ENCODE data around the gene RAMACL. TPM values are rescaled to one million over a fixed set of nuclear protein-coding genes. Genes with fewer than 3 reads are reported as not detected.

RAMACL gene
- total and polyA plus RNA-seq, 4 donors: 0.30 to 17.6 (median 4.3) TPM

DNA sequence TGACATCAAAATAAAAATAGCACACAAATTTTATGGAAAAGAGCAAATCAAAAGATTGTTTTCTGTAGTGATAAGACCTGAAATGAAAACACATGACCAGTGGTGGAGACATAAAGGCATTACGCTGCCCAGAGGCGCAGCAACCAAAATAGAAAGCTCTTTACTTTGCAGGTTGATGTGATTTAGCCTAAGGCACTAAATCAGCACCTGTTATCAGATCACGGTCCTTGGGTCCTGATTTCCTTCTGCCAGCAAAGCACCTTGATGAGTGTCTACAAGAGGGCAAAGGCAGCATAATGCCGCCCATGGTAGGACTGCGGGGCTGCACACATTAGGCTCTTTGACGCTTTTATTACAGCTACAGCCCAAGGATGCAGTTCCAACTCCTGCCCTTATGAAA, 19.3 kb upstream of the RAMACL start:
- Histone ChIP-seq H3K9ac (ENCODE audit: insufficient read depth in 1 of 2, low read length in 2 of 2) (no peak overlapping the region), H3K4me3 (no peak overlapping the region), H3K27me3 (ENCODE audit: control insufficient read depth in 3 of 3, insufficient read depth in 3 of 3, low read length in 2 of 3) (no peaks in the 10 kb centered on the region), H3K36me3 (ENCODE audit: control insufficient read depth in 4 of 4, insufficient read depth in 4 of 4, low read length in 4 of 4) (peaks cover 0 to 5% (median 0%) of the 10 kb centered on the region in 4 donors), H3K27ac (ENCODE audit: low read depth in 1 of 2, low read length in 1 of 2) (no peak overlapping the region), H3K4me1 (ENCODE audit: control insufficient read depth in 5 of 5, insufficient read depth in 5 of 5, low read length in 5 of 5) (peaks cover 0 to 13% (median 0%) of the 10 kb centered on the region in 5 donors), H3K9me3 (ENCODE audit: control insufficient read depth in 4 of 4, insufficient read depth in 3 of 4, low read length in 3 of 4) (no peaks in the 10 kb centered on the region)
- TF ChIP-seq, protein P1, sequence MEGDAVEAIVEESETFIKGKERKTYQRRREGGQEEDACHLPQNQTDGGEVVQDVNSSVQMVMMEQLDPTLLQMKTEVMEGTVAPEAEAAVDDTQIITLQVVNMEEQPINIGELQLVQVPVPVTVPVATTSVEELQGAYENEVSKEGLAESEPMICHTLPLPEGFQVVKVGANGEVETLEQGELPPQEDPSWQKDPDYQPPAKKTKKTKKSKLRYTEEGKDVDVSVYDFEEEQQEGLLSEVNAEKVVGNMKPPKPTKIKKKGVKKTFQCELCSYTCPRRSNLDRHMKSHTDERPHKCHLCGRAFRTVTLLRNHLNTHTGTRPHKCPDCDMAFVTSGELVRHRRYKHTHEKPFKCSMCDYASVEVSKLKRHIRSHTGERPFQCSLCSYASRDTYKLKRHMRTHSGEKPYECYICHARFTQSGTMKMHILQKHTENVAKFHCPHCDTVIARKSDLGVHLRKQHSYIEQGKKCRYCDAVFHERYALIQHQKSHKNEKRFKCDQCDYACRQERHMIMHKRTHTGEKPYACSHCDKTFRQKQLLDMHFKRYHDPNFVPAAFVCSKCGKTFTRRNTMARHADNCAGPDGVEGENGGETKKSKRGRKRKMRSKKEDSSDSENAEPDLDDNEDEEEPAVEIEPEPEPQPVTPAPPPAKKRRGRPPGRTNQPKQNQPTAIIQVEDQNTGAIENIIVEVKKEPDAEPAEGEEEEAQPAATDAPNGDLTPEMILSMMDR (IDR thresholded peaks at IDR 0.05; ENCODE audit: control extremely low read depth, extremely low read depth): no peak
- WGBS, 2 donors: 94 to 99% methylated on average over 6 of the region's 6 CpGs
- no peak for DNase-seq
- no peak for ATAC-seq (ENCODE audit: insufficient read depth, low FRiP score)

DNA sequence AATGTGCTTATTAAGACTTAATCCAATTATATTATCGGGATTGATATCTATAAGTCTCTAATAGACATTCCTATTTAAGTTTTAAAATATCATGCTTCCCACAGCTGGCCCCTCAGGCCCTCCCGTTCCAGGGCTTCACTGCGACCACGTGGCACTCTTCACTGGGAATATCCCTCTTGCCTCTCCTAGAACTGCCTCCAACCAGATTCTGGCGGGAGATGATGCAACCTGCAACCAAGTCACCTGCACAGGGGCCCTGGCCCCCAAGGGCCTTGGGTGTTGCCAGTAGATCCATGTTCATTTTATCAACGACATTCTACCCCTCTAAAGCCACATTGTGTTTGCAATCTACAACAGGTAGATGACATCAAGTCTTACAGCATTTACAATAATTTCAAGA, 18.4 kb upstream of the RAMACL start:
- WGBS, 2 donors: 91 to 97% methylated on average over 6 of the region's 6 CpGs
- H3K27ac ChIP-seq (ENCODE audit: low read depth in 1 of 2, low read length in 1 of 2): no peak overlapping the region
- DNase-seq: no peak
- H3K4me3 ChIP-seq: no peak overlapping the region
- TF ChIP-seq, protein P1 (IDR thresholded peaks at IDR 0.05; ENCODE audit: control extremely low read depth, extremely low read depth): no peak
- H3K4me1 ChIP-seq (ENCODE audit: control insufficient read depth in 5 of 5, insufficient read depth in 5 of 5, low read length in 5 of 5): peaks cover 0 to 14% (median 0%) of the 10 kb centered on the region in 5 donors
- no peak overlapping the region for H3K9ac ChIP-seq (ENCODE audit: insufficient read depth in 1 of 2, low read length in 2 of 2)
- no peaks in the 10 kb centered on the region for H3K27me3 ChIP-seq (ENCODE audit: control insufficient read depth in 3 of 3, insufficient read depth in 3 of 3, low read length in 2 of 3)
- H3K9me3 ChIP-seq (ENCODE audit: control insufficient read depth in 4 of 4, insufficient read depth in 3 of 4, low read length in 3 of 4): no peaks in the 10 kb centered on the region
- H3K36me3 ChIP-seq (ENCODE audit: control insufficient read depth in 4 of 4, insufficient read depth in 4 of 4, low read length in 4 of 4): peaks cover 0 to 3% (median 0%) of the 10 kb centered on the region in 4 donors
- no peak for ATAC-seq (ENCODE audit: insufficient read depth, low FRiP score)

DNA sequence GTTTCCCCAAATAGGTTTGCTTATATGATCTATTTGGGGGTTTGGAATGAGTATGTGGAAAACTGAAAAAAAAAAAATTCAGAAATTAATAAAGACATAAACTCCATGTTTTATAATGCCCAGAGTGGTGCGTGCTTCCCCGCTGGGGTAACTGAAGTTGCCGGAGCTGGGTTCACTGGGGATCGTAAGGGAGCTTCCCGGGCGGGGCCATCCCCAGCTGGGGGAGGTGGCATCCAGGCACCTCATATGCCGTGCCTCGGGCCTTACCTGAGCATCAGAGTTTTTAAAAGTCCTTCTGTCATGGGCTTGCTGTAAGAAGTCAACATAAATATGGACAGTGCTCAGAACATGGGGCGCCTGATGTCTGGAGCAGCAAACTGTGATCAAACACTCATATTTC, 17.9 kb upstream of the RAMACL start:
- Histone ChIP-seq H3K9me3 (ENCODE audit: control insufficient read depth in 4 of 4, insufficient read depth in 3 of 4, low read length in 3 of 4) (no peaks in the 10 kb centered on the region), H3K9ac (ENCODE audit: insufficient read depth in 1 of 2, low read length in 2 of 2) (no peak overlapping the region), H3K36me3 (ENCODE audit: control insufficient read depth in 4 of 4, insufficient read depth in 4 of 4, low read length in 4 of 4) (peaks cover 0 to 3% (median 0%) of the 10 kb centered on the region in 4 donors), H3K4me1 (ENCODE audit: control insufficient read depth in 5 of 5, insufficient read depth in 5 of 5, low read length in 5 of 5) (peaks cover 0 to 18% (median 0%) of the 10 kb centered on the region in 5 donors), H3K27ac (ENCODE audit: low read depth in 1 of 2, low read length in 1 of 2) (no peak overlapping the region), H3K27me3 (ENCODE audit: control insufficient read depth in 3 of 3, insufficient read depth in 3 of 3, low read length in 2 of 3) (no peaks in the 10 kb centered on the region), H3K4me3 (no peak overlapping the region)
- 95 to 99% methylated on average over 9 of the region's 9 CpGs for WGBS, 2 donors
- DNase-seq (no peak), ATAC-seq (ENCODE audit: insufficient read depth, low FRiP score) (no peak)
- TF ChIP-seq, protein P1 (IDR thresholded peaks at IDR 0.05; ENCODE audit: control extremely low read depth, extremely low read depth): no peak
